HL-60 (cell line): ENCODE results near the gene CD99L2.
A peak's percentile ranks its signal among the peaks of the same experiment; 100 is the strongest.

ENCODE experiments used
- DNase-seq, 2 experiments: peaks; one replicate each; pipeline ENCODE4 v3.0.0-alpha.2; 2010 to 2020; ENCODE audit warnings: low read depth in 1 of 2, low spot score in 1 of 2
- H3K27ac ChIP-seq: fragments of 250-450 bp; sonication (Bioruptor Pico); replicated peaks from 2 replicates; pipeline ENCODE4 v1.5.1; 2020; ENCODE audit warnings: mild to moderate bottlenecking, moderate library complexity
- H3K27me3 ChIP-seq: fragments of 250-450 bp; sonication (Bioruptor Pico); 2 replicates; pipeline ENCODE4 v1.5.1; 2021; ENCODE audit warnings: mild to moderate bottlenecking, moderate library complexity; ENCODE audit not compliant: insufficient read depth, poor library complexity, severe bottlenecking
- H3K4me3 ChIP-seq: replicated peaks from 2 replicates; pipeline ENCODE4 v1.5.1; 2011; ENCODE audit warnings: mild to moderate bottlenecking, control low read depth, low read length; ENCODE audit not compliant: insufficient read depth
- GABPA ChIP-seq: IDR thresholded peaks from 2 replicates; pipeline ENCODE4 v1.6.1; 2012; ENCODE audit warnings: low read depth
- POLR2AphosphoS5 ChIP-seq: IDR thresholded peaks from 2 replicates; pipeline ENCODE4 v1.6.1; 2012; ENCODE audit warnings: low read depth
- REST ChIP-seq: IDR thresholded peaks from 2 replicates; pipeline ENCODE4 v1.6.1; 2012; ENCODE audit warnings: low read depth; ENCODE audit not compliant: insufficient replicate concordance
- SPI1 ChIP-seq: IDR thresholded peaks from 2 replicates; pipeline ENCODE4 v1.6.1; 2012; ENCODE audit warnings: low read depth, mild to moderate bottlenecking, borderline replicate concordance
- TF ChIP-seq, protein P1 (sequence below): IDR thresholded peaks from one replicate; pipeline ENCODE4 v1.5.1; 2011; ENCODE audit warnings: low read length, control low read depth, inconsistent platforms; ENCODE audit not compliant: insufficient read depth

The CD99L2 gene

DNA sequence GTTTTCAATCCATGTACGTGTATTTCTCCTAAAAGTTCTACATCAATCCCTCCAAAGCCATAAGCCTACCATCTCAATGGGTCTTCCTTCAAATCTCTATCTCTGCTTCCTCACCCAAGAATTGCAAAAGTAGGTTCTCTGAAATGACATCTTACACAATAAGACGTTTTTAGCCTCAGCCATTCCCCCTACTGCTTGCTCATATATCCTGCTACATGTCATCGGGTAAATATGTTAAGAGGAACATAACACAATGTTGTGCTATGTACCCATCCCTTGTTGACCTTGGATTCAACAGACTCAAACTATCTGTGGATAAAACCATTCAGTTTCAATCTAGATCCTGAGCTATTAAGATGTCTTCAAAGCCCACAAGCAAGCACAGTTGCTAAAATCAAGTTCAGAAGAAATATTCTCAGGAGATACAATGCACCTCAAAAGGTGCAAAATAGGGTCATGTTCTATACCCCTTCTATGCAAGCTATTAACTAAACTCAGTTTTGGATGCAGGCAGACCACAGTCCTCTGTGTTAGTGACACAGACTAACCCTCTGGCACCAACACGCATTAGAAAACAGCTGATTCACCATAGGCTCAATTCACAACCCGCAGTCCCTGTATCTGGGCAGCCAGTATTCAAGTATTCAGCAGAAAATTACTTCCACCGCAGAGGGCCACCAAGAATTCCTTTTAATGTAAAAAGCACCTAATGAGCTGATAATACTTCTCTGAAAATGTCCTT, 56.8 kb downstream of the CD99L2 start:
- peak; percentile 48 to 58 for DNase-seq
- TF ChIP-seq SPI1 (peak; percentile 10; the same call in 1 of the 2 replicates), REST (no peak)
- Histone ChIP-seq H3K27ac (peak overlapping the region; percentile 43), H3K4me3 (no peak overlapping the region), H3K27me3 (no peaks in the 10 kb centered on the region)

DNA sequence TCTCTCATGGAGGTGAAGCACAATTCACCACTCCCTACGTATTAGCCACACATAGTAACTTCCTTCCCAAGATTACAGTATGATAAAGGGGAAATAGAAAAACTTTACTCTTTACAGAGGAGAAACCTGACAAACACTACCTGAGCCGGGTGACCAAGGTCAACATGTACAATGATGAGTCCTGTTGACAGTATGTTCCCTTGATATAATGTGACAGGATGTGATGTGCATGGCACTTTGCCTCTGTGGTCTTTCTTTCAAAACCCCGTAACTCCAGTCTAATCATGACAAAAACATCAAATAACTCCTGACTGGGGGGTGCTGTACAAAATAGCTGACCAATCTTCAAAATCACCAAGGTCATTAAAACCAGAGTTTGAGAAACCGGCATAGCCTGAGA, 60.6 kb downstream of the CD99L2 start:
- no peak overlapping the region for H3K27ac ChIP-seq
- TF ChIP-seq SPI1 (no peak), POLR2AphosphoS5 (no peak), GABPA (no peak), REST (no peak)
- TF ChIP-seq, protein P1, sequence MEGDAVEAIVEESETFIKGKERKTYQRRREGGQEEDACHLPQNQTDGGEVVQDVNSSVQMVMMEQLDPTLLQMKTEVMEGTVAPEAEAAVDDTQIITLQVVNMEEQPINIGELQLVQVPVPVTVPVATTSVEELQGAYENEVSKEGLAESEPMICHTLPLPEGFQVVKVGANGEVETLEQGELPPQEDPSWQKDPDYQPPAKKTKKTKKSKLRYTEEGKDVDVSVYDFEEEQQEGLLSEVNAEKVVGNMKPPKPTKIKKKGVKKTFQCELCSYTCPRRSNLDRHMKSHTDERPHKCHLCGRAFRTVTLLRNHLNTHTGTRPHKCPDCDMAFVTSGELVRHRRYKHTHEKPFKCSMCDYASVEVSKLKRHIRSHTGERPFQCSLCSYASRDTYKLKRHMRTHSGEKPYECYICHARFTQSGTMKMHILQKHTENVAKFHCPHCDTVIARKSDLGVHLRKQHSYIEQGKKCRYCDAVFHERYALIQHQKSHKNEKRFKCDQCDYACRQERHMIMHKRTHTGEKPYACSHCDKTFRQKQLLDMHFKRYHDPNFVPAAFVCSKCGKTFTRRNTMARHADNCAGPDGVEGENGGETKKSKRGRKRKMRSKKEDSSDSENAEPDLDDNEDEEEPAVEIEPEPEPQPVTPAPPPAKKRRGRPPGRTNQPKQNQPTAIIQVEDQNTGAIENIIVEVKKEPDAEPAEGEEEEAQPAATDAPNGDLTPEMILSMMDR: no peak
- DNase-seq: no peak

GRCh38 chrX:150834695-150835094, 63.8 kb downstream of the CD99L2 start:
- Histone ChIP-seq H3K27me3 (no peaks in the 10 kb centered on the region), H3K4me3 (no peak overlapping the region), H3K27ac (no peak overlapping the region)
- TF ChIP-seq POLR2AphosphoS5 (no peak), REST (no peak), SPI1 (no peak), GABPA (no peak)
- TF ChIP-seq, protein P1: no peak
- no peak for DNase-seq

More for the DNA sequence above, 60.6 kb downstream of the CD99L2 start:
- Histone ChIP-seq H3K4me3 (no peak overlapping the region), H3K27me3 (no peaks in the 10 kb centered on the region)
